ENCODE measurements around the gene ADAM23.

The ADAM23 gene

GRCh38 chr2:206410714-206411113, 32.6 kb upstream of the ADAM23 start:
- no peak for TF ChIP-seq NFIC (IDR thresholded peaks at IDR 0.05)
- TF ChIP-seq CREB1 (IDR thresholded peaks at IDR 0.05; ENCODE audit: low read depth) = no peak
- TF ChIP-seq ZBTB7A (IDR thresholded peaks at IDR 0.05; ENCODE audit: low read depth) = no peak
- TF ChIP-seq TEAD4 (IDR thresholded peaks at IDR 0.05) = no peak
- TF ChIP-seq, protein P1, sequence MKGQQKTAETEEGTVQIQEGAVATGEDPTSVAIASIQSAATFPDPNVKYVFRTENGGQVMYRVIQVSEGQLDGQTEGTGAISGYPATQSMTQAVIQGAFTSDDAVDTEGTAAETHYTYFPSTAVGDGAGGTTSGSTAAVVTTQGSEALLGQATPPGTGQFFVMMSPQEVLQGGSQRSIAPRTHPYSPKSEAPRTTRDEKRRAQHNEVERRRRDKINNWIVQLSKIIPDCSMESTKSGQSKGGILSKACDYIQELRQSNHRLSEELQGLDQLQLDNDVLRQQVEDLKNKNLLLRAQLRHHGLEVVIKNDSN (IDR thresholded peaks at IDR 0.05) = no peak
- TF ChIP-seq REST (IDR thresholded peaks at IDR 0.05; ENCODE audit: low read depth) = no peak
- no peak for TF ChIP-seq EP300 (IDR thresholded peaks at IDR 0.05; ENCODE audit: borderline replicate concordance)
- TF ChIP-seq FOXM1 (IDR thresholded peaks at IDR 0.05; ENCODE audit: borderline replicate concordance, low read depth) = no peak
- no peak for TF ChIP-seq YY1 (IDR thresholded peaks at IDR 0.05; ENCODE audit: low read depth)
- TF ChIP-seq TCF12 (IDR thresholded peaks at IDR 0.05; ENCODE audit: low read depth) = no peak
- TF ChIP-seq CEBPB (IDR thresholded peaks at IDR 0.05) = no peak
- no peak for TF ChIP-seq EGR1 (IDR thresholded peaks at IDR 0.05)
- TF ChIP-seq RAD21 (IDR thresholded peaks at IDR 0.05; ENCODE audit: low read depth) = no peak
- no peak for TF ChIP-seq TAF1 (IDR thresholded peaks at IDR 0.05; ENCODE audit: low read depth)

DNA sequence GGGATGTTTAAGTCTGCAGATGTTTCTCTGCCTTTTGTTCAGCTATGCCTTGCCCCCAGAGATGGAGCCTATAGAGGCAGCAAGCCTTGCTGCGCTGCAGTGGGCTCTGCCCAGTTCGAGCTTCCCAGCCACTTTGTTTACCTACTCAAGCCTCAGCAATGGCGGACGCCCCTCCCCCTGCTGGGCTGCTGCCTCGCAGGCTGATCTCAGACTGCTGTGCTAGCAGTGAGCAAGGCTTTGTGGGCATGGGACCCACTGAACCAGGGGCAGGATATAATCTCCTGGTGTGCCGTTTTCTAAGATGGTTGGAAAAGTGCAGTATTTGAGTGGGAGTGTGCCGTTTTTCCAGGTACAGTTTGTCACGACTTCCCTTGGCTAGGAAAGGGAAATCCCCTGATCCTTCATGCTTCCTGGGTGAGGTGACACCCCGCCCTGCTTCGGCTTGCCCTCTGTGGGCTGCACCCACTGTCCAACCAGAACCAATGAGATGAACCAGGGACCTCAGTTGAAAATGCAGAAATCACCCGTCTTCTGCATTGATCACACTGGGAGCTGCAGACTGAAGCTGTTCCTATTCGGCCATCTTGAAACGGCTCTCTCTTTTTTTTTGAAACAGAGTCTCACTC, 27.6 kb upstream of the ADAM23 start:
- TF ChIP-seq REST (IDR thresholded peaks at IDR 0.05; ENCODE audit: low read depth) = no peak
- TF ChIP-seq YY1 (IDR thresholded peaks at IDR 0.05; ENCODE audit: low read depth) = no peak
- no peak for TF ChIP-seq TAF1 (IDR thresholded peaks at IDR 0.05; ENCODE audit: low read depth)
- no peak for TF ChIP-seq CEBPB (IDR thresholded peaks at IDR 0.05)
- TF ChIP-seq, protein P2, sequence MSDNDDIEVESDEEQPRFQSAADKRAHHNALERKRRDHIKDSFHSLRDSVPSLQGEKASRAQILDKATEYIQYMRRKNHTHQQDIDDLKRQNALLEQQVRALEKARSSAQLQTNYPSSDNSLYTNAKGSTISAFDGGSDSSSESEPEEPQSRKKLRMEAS (IDR thresholded peaks at IDR 0.05) = no peak
- TF ChIP-seq, protein P1 (IDR thresholded peaks at IDR 0.05) = no peak
- no peak for TF ChIP-seq ZBTB7A (IDR thresholded peaks at IDR 0.05; ENCODE audit: low read depth)
- TF ChIP-seq EP300 (IDR thresholded peaks at IDR 0.05; ENCODE audit: borderline replicate concordance) = no peak
- TF ChIP-seq FOXM1 (IDR thresholded peaks at IDR 0.05; ENCODE audit: borderline replicate concordance, low read depth) = no peak

GRCh38 chr2:206418968-206419367, 24.4 kb upstream of the ADAM23 start:
- TF ChIP-seq TCF12 (IDR thresholded peaks at IDR 0.05; ENCODE audit: low read depth) = no peak

- TF ChIP-seq, protein P2 (IDR thresholded peaks at IDR 0.05) = no peak
- TF ChIP-seq YY1 (IDR thresholded peaks at IDR 0.05; ENCODE audit: low read depth) (no peak), CEBPB (IDR thresholded peaks at IDR 0.05) (no peak), EP300 (IDR thresholded peaks at IDR 0.05; ENCODE audit: borderline replicate concordance) (no peak), CREB1 (IDR thresholded peaks at IDR 0.05; ENCODE audit: low read depth) (no peak), RAD21 (IDR thresholded peaks at IDR 0.05; ENCODE audit: low read depth) (no peak), TCF12 (IDR thresholded peaks at IDR 0.05; ENCODE audit: low read depth) (no peak), FOXM1 (IDR thresholded peaks at IDR 0.05; ENCODE audit: borderline replicate concordance, low read depth) (no peak), TEAD4 (IDR thresholded peaks at IDR 0.05) (no peak), REST (IDR thresholded peaks at IDR 0.05; ENCODE audit: low read depth) (no peak), ZBTB7A (IDR thresholded peaks at IDR 0.05; ENCODE audit: low read depth) (no peak), EGR1 (IDR thresholded peaks at IDR 0.05) (no peak), NFIC (IDR thresholded peaks at IDR 0.05) (no peak)
- TF ChIP-seq, protein P1 (IDR thresholded peaks at IDR 0.05) = no peak
These were observed 22.6 kb upstream of the ADAM23 start for GRCh38 chr2:206420721-206421120.

Data from Ishikawa (cell line).